ENCODE data around the gene GBP3. TPM values are rescaled to one million over a fixed set of nuclear protein-coding genes. Genes with fewer than 3 reads are reported as not detected.

The GBP3 gene
- total RNA-seq, 1 experiment from 2014 or later = 1.2 TPM

- Histone ChIP-seq H3K9ac (ENCODE audit: low read length) (no peak overlapping the region), H3K27me3 (ENCODE audit: insufficient read depth, low read length) (no peaks in the 10 kb centered on the region), H4K20me1 (ENCODE audit: insufficient read depth) (no peaks in the 10 kb centered on the region), H3K9me2 (ENCODE audit: insufficient read depth) (no peaks in the 10 kb centered on the region), H3K4me2 (ENCODE audit: low read length) (no peak overlapping the region), H3K79me2 (ENCODE audit: insufficient read depth, low read length) (no peaks in the 10 kb centered on the region), H3K27ac (ENCODE audit: low read depth, low read length) (no peak overlapping the region), H3K9me3 (ENCODE audit: control insufficient read depth in 1 of 2, insufficient read depth in 1 of 2, low read depth in 1 of 2, low read length in 2 of 2) (no peaks in the 10 kb centered on the region), H3K4me3 (replicated peaks in 1 of 2; ENCODE audit: low read depth in 1 of 2, low read length in 2 of 2) (no peak overlapping the region), H3K4me1 (ENCODE audit: control insufficient read depth in 1 of 2, insufficient read depth in 2 of 2, low read length in 2 of 2) (no peaks in the 10 kb centered on the region), H3K36me3 (ENCODE audit: control insufficient read depth in 1 of 2, insufficient read depth in 2 of 2, low read length in 2 of 2) (no peaks in the 10 kb centered on the region), H2AFZ (ENCODE audit: low read depth, low read length, poor library complexity, severe bottlenecking) (no peak overlapping the region)
- intact Hi-C loops (cut with micrococcal nuclease) = no loop called here
- ChIA-PET RAD21 (ENCODE audit: low non-redundant PET in 1 of 2, low total read pairs in 2 of 2, uncharacterized antibody in 2 of 2, unreplicated experiment in 2 of 2) (no interaction called here), POLR2A (no interaction called here), CTCF (interaction anchor here (1.3 to 2.7 kb wide), 2 partner anchors 84 to 357 kb away, joined by 5 to 13 read pairs; no protein-coding TSS in a partner anchor)
- no TSS peak for BruUV-seq (replicated peaks)
- ATAC-seq (no peak), DNase-seq (ENCODE audit: low read depth, low spot score) (no peak)
- TF ChIP-seq JUND (IDR thresholded peaks at IDR 0.05) (no peak), RAD21 (IDR thresholded peaks at IDR 0.05; ENCODE audit: low read depth) (no peak), EGR1 (IDR thresholded peaks at IDR 0.05; ENCODE audit: low read depth) (no peak), YY1 (IDR thresholded peaks at IDR 0.05; ENCODE audit: extremely low read depth, insufficient replicate concordance, low read depth, low read length) (no peak), POLR2AphosphoS5 (IDR thresholded peaks at IDR 0.05; ENCODE audit: low read depth, low read length) (no peak), ZFX (IDR thresholded peaks at IDR 0.05) (no peak), ZNF274 (IDR thresholded peaks at IDR 0.05; ENCODE audit: low read depth, low read length) (no peak), MAX (IDR thresholded peaks at IDR 0.05) (no peak), CBX3 (IDR thresholded peaks at IDR 0.05; ENCODE audit: low read depth) (no peak), EZH2 (IDR thresholded peaks at IDR 0.05) (no peak), SP1 (IDR thresholded peaks at IDR 0.05; ENCODE audit: low read depth) (no peak), ELF1 (IDR thresholded peaks at IDR 0.05; ENCODE audit: borderline replicate concordance, low read depth) (no peak), SRF (IDR thresholded peaks at IDR 0.05; ENCODE audit: low read depth) (no peak)
- TF ChIP-seq, protein P1, sequence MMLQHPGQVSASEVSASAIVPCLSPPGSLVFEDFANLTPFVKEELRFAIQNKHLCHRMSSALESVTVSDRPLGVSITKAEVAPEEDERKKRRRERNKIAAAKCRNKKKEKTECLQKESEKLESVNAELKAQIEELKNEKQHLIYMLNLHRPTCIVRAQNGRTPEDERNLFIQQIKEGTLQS (IDR thresholded peaks at IDR 0.05) = no peak
- TF ChIP-seq, protein P2, sequence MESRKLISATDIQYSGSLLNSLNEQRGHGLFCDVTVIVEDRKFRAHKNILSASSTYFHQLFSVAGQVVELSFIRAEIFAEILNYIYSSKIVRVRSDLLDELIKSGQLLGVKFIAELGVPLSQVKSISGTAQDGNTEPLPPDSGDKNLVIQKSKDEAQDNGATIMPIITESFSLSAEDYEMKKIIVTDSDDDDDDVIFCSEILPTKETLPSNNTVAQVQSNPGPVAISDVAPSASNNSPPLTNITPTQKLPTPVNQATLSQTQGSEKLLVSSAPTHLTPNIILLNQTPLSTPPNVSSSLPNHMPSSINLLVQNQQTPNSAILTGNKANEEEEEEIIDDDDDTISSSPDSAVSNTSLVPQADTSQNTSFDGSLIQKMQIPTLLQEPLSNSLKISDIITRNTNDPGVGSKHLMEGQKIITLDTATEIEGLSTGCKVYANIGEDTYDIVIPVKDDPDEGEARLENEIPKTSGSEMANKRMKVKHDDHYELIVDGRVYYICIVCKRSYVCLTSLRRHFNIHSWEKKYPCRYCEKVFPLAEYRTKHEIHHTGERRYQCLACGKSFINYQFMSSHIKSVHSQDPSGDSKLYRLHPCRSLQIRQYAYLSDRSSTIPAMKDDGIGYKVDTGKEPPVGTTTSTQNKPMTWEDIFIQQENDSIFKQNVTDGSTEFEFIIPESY (IDR thresholded peaks at IDR 0.05; ENCODE audit: extremely low read depth, insufficient replicate concordance, low read length) = no peak
Measured at GRCh38 chr1:89001510-89001909, 21.2 kb downstream of the GBP3 start.

Data from HCT116 (cell line).